Measurements from ENCODE around the gene CDC73. TPM values are rescaled to one million over a fixed set of nuclear protein-coding genes. Genes with fewer than 3 reads are reported as not detected.

Gene CDC73
- polyA plus RNA-seq, 3 donors from 2014 or later: 64.6 to 107 (median 67.7) TPM

- Mint-ChIP-seq H3K9me3 (no peaks in the 10 kb centered on the region), H3K4me1 (peaks cover 27 to 39% of the 10 kb centered on the region in 2 donors), H3K36me3 (no peaks in the 10 kb centered on the region), H3K27me3 (ENCODE audit: low read depth in 3 of 3) (peaks cover 4 to 7% (median 5%) of the 10 kb centered on the region in 3 donors), H3K27ac (peak overlapping the region in 2 of 6 donors; percentile 9 to 14), H3K4me3 (peak overlapping the region in 1 of 5 donors; percentile 6)
- no peak for DNase-seq
Observed at GRCh38 chr1:193118803-193119730, 2.8 kb upstream of the CDC73 start.

- peak overlapping the region; percentile 92 to 98 (median 94) for H3K4me3 Mint-ChIP-seq
- H3K4me1 Mint-ChIP-seq: peaks cover 39 to 52% of the 10 kb centered on the region in 2 donors
- H3K36me3 Mint-ChIP-seq: peaks cover 0 to 2% (median 0%) of the 10 kb centered on the region in 3 donors
- no peaks in the 10 kb centered on the region for H3K9me3 Mint-ChIP-seq
- peak overlapping the region; percentile 76 to 97 (median 94) for H3K27ac Mint-ChIP-seq
- DNase-seq: no peak
- H3K27me3 Mint-ChIP-seq (ENCODE audit: low read depth in 3 of 3): peaks cover 2 to 7% (median 5%) of the 10 kb centered on the region in 3 donors
Observed at GRCh38 chr1:193120604-193121166, 1.1 kb upstream of the CDC73 start.

GRCh38 chr1:193123751-193124150 is 1.9 kb downstream of the CDC73 start:
- no peak for DNase-seq
- H3K4me3 Mint-ChIP-seq: peak overlapping the region; percentile 92 to 98 (median 94)
- peak overlapping the region in 2 of 6 donors; percentile 32 to 51 for H3K27ac Mint-ChIP-seq
- H3K9me3 Mint-ChIP-seq: no peaks in the 10 kb centered on the region
- peaks cover 47 to 71% of the 10 kb centered on the region in 2 donors for H3K4me1 Mint-ChIP-seq
- peaks cover 0 to 5% (median 0%) of the 10 kb centered on the region in 3 donors for H3K36me3 Mint-ChIP-seq
- H3K27me3 Mint-ChIP-seq (ENCODE audit: low read depth in 3 of 3): peaks cover 2 to 4% (median 3%) of the 10 kb centered on the region in 3 donors

GRCh38 chr1:193125369-193125768 is 3.5 kb downstream of the CDC73 start:
- no peak for DNase-seq
- Mint-ChIP-seq H3K36me3 (peaks cover 4 to 9% (median 5%) of the 10 kb centered on the region in 3 donors), H3K9me3 (no peaks in the 10 kb centered on the region), H3K4me1 (peaks cover 49 to 72% of the 10 kb centered on the region in 2 donors), H3K27ac (no peak overlapping the region), H3K4me3 (no peak overlapping the region), H3K27me3 (ENCODE audit: low read depth in 3 of 3) (peaks cover 2 to 4% (median 3%) of the 10 kb centered on the region in 3 donors)

GRCh38 chr1:193131266-193131860 is 9.5 kb downstream of the CDC73 start:
- Mint-ChIP-seq H3K27me3 (ENCODE audit: low read depth in 3 of 3) (no peaks in the 10 kb centered on the region), H3K27ac (peak overlapping the region in 5 of 6 donors; percentile 0 to 76 (median 7)), H3K36me3 (peaks cover 17 to 27% (median 23%) of the 10 kb centered on the region in 3 donors), H3K4me1 (peaks cover 31 to 67% of the 10 kb centered on the region in 2 donors), H3K9me3 (no peaks in the 10 kb centered on the region), H3K4me3 (no peak overlapping the region)
- no peak for DNase-seq

GRCh38 chr1:193140254-193140653 is 18.4 kb downstream of the CDC73 start:
- peak overlapping the region in 1 of 6 donors; percentile 34 for H3K27ac Mint-ChIP-seq
- H3K36me3 Mint-ChIP-seq: peaks cover 8 to 41% (median 22%) of the 10 kb centered on the region in 3 donors
- peaks cover 0 to 2% (median 0%) of the 10 kb centered on the region in 3 donors for H3K27me3 Mint-ChIP-seq (ENCODE audit: low read depth in 3 of 3)
- DNase-seq: no peak
- H3K4me1 Mint-ChIP-seq: peaks cover 11 to 51% of the 10 kb centered on the region in 2 donors
- H3K9me3 Mint-ChIP-seq: no peaks in the 10 kb centered on the region
- no peak overlapping the region for H3K4me3 Mint-ChIP-seq

DNA sequence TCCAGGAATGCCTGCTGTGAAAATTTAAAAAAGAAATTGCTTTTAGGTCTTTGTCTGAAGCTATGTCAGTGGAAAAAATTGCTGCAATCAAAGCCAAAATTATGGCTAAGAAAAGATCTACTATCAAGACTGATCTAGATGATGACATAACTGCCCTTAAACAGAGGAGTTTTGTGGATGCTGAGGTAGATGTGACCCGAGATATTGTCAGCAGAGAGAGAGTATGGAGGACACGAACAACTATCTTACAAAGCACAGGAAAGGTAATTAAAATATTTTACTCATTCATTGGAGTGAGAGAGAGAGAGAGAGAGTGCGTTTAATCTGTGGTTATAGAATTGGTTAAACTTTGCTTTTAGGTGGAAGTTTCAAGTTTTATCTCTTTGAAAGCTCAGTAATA is 20.0 kb downstream of the CDC73 start:
- no peak for DNase-seq
- H3K36me3 Mint-ChIP-seq: peaks cover 17 to 46% (median 30%) of the 10 kb centered on the region in 3 donors
- H3K4me3 Mint-ChIP-seq: no peak overlapping the region
- H3K9me3 Mint-ChIP-seq: no peaks in the 10 kb centered on the region
- peaks cover 9 to 42% of the 10 kb centered on the region in 2 donors for H3K4me1 Mint-ChIP-seq
- peaks cover 0 to 2% (median 0%) of the 10 kb centered on the region in 3 donors for H3K27me3 Mint-ChIP-seq (ENCODE audit: low read depth in 3 of 3)
- H3K27ac Mint-ChIP-seq: no peak overlapping the region

DNA sequence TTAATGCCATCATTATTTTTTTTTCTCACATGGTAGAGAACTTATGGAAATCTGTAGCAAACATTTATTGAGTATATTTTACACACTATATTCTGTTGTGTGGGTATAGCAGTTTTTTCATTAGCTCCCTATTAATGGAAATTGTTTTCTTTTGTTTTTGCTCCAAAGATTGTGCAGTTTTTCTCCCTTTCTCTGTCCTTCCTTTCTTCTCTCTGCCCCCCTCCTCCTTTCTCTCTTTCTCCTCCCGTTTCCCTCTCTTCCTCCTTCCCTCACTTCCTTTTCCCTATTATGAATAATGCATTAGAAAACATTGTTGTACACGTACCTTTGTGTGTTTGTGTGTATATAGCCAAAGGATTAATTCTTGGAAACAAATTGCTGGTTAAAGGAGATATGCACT is 20.6 kb downstream of the CDC73 start:
- Mint-ChIP-seq H3K9me3 (no peaks in the 10 kb centered on the region), H3K36me3 (peaks cover 17 to 42% (median 28%) of the 10 kb centered on the region in 3 donors), H3K4me1 (peaks cover 7 to 36% of the 10 kb centered on the region in 2 donors), H3K27ac (peak overlapping the region in 2 of 6 donors; percentile 7 to 37), H3K4me3 (no peak overlapping the region), H3K27me3 (ENCODE audit: low read depth in 3 of 3) (peaks cover 0 to 2% (median 0%) of the 10 kb centered on the region in 3 donors)
- no peak for DNase-seq

- Mint-ChIP-seq H3K27ac (peak overlapping the region in 2 of 6 donors; percentile 7 to 59), H3K4me3 (no peak overlapping the region), H3K9me3 (no peaks in the 10 kb centered on the region), H3K36me3 (peaks cover 19 to 40% (median 36%) of the 10 kb centered on the region in 3 donors), H3K27me3 (ENCODE audit: low read depth in 3 of 3) (peaks cover 0 to 2% (median 0%) of the 10 kb centered on the region in 3 donors), H3K4me1 (peaks cover 6 to 27% of the 10 kb centered on the region in 2 donors)
- DNase-seq: no peak
Observed at GRCh38 chr1:193143285-193143684, 21.5 kb downstream of the CDC73 start.

GRCh38 chr1:193144361-193144938 is 22.6 kb downstream of the CDC73 start:
- Mint-ChIP-seq H3K9me3 (no peaks in the 10 kb centered on the region), H3K4me1 (peaks cover 4 to 23% of the 10 kb centered on the region in 2 donors), H3K36me3 (peaks cover 17 to 36% (median 35%) of the 10 kb centered on the region in 3 donors), H3K4me3 (no peak overlapping the region), H3K27ac (no peak overlapping the region), H3K27me3 (ENCODE audit: low read depth in 3 of 3) (peaks cover 0 to 2% (median 0%) of the 10 kb centered on the region in 3 donors)
- no peak for DNase-seq

- Mint-ChIP-seq H3K36me3 (peaks cover 12 to 31% (median 29%) of the 10 kb centered on the region in 3 donors), H3K27ac (no peak overlapping the region), H3K4me1 (peaks cover 3 to 17% of the 10 kb centered on the region in 2 donors), H3K4me3 (no peak overlapping the region), H3K27me3 (ENCODE audit: low read depth in 3 of 3) (peaks cover 0 to 2% (median 0%) of the 10 kb centered on the region in 3 donors), H3K9me3 (no peaks in the 10 kb centered on the region)
- DNase-seq: no peak
Observed at GRCh38 chr1:193144999-193145398, 23.2 kb downstream of the CDC73 start.

GRCh38 chr1:193156117-193156821 is 34.4 kb downstream of the CDC73 start:
- Mint-ChIP-seq H3K27me3 (ENCODE audit: low read depth in 3 of 3) (peaks cover 0 to 2% (median 0%) of the 10 kb centered on the region in 3 donors), H3K4me3 (no peak overlapping the region), H3K9me3 (no peaks in the 10 kb centered on the region), H3K4me1 (peaks cover 12 to 45% of the 10 kb centered on the region in 2 donors), H3K36me3 (peaks cover 4 to 24% (median 9%) of the 10 kb centered on the region in 3 donors), H3K27ac (peak overlapping the region in 5 of 6 donors; percentile 4 to 70 (median 25))
- DNase-seq: no peak

DNA sequence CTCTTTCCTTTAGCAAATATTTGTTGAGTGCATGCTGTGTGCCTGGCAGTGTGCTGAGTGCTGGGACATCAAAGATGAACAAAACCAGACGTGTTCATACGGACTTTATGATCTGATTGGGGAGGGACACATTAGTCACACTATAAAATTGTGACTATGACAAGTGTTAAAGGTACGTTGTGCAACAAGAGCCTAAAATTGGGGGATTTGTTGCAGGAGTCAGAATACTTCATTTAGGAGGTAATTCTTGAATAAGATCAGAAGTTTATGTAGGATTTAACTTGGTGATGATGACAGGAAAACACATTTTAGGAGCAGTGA is 35.0 kb downstream of the CDC73 start:
- peak overlapping the region in 5 of 6 donors; percentile 4 to 70 (median 25) for H3K27ac Mint-ChIP-seq
- no peak for DNase-seq
- no peaks in the 10 kb centered on the region for H3K9me3 Mint-ChIP-seq
- H3K36me3 Mint-ChIP-seq: peaks cover 4 to 24% (median 9%) of the 10 kb centered on the region in 3 donors
- no peaks in the 10 kb centered on the region for H3K27me3 Mint-ChIP-seq (ENCODE audit: low read depth in 3 of 3)
- H3K4me3 Mint-ChIP-seq: no peak overlapping the region
- H3K4me1 Mint-ChIP-seq: peaks cover 12 to 46% of the 10 kb centered on the region in 2 donors
